8988T (cell line): ENCODE data around the gene GAS5.
"Not testable (repeated sequence)": the region's sequence is repeated elsewhere in the genome, so short reads cannot be mapped to it uniquely, and the experiment has no call there.

Experiments
- DNase-seq: peaks from one replicate; pipeline ENCODE4 v3.0.0; 2011

Gene GAS5

DNA sequence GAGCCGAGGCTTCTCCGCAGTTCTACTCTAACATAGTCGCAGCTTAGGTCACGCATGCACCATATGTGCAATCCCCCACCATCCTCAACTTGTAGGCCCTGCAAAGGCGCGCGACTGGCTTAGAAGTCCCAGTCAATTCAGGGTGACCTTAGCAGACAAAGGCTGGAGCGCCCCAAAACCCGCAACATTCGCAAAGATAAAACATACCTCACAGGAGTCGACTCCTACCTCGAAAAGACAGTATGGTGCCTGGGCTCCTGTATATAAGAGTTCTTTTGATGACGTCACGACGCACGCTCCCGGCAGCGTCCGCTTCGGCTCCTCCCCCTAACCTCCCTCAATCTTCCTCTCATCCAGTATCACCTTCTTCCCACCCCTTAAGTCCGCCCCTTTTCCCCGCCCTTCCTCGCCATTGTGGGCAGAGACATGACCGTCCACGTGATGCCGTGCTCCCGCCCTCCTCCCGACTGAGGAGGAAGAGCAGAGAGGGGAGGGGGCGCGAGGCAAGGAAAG lies at the start of gene GAS5:
Gene GAS5, minus strand, starts transcription at position 237 of the 513 bp plus-strand sequence.
- DNase-seq: peak; percentile 55

DNA sequence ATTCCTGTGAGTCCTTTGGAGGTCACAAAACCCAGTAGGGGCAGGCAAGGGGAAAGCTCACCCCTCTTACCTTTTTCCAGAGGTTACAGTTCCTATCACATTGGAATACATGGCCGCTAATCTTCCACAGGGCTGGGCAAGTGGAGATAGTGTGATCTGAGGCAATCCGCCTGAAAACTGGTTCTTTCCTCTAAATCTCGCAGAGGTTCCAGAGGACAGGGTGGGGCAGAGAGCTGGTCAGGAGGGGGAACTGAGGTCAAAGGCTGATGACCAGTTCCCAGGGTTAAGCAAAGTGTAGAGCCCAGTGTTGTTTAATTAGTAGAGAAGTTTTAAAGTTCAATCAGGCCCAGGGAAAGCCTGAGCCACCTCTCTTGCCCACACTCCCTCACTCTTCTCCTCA lies 49.4 kb upstream of the GAS5 start, which contains the start of gene SERPINC1:
Gene SERPINC1, minus strand, starts transcription at position 179 of the 400 bp plus-strand sequence. Its CDS starts 68 bp downstream, at position 111.
- no peak for DNase-seq

DNA sequence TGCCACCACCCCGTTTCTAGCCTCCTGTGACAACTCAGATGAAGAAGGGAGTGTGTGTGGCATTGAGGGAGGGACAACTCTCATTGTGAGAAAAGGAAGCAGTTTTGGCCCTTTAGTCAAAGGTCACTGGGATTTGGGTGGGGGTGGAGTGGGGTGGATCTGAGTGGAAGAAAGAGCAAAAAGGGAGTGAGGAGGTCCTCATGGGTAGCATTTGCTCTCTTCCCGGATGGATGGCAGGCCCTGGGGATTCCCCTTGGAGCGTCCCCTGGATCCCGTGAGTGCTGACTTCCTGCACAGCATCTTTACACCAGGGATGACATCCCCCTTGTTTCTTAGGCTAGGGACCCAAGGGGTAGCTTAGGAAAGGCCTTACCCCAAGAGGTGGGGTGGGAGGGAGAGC lies 48.9 kb upstream of the GAS5 start:
- no peak for DNase-seq

DNA sequence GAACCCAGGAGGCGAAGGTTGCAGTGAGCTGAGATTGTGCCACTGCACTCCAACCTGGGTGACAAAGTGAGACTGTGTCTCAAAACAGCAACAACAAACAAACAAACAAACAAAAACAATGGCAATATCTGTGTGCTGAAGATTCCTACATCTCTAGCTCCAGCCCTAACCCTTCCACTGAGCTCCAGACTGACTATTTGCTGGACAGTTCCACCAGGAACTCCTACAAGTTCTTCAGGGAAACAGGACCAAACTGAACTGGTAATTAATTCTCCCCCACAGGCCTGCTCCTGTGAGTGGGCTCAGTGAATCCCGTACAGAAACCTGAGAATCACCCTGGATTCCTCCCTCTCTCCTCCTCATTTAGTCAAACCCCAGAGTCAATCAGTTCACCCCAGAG lies 47.8 kb upstream of the GAS5 start:
- no peak for DNase-seq

DNA sequence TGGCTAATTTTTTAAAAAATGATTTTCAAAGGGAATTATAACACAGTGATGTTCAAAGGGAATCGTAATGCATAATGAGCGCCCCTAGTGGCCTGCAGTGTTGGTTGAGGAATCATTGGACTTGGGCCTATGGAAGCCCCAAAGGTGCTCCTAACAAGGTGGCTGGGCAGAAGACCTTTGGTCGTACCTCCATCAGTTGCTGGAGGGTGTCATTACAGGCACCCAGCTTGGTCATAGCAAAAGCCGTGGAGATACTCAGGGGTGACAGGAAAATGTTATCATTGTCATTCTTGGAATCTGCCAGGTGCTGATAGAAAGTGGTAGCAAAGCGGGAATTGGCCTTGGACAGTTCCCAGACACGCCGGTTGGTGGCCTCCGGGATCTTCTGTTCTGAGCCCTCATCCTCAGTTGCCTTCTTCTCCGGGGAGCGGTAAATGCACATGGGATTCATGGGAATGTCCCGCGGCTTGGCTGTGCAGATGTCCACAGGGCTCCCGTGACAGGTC lies 46.6 kb upstream of the GAS5 start:
- peak; percentile 32 for DNase-seq

DNA sequence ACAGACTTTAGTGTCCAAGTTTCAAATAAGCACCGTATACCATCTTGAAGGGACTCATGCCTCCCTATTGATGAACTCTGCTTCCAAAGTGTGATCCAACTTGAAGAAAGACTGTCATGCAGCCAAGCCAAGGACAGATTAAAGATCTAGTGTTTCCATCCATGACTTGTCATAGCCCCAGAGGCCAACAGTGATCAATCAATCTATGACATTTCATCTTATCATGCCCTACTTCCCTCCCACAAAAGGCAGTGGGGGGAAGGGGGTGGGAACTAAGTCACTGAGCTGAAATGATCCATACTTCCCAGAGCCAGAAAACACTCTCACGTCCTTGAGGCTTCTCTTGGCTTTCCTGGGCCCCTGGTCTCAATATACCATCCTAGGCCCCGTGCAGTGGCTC lies 45.3 kb upstream of the GAS5 start:
- DNase-seq: no peak

DNA sequence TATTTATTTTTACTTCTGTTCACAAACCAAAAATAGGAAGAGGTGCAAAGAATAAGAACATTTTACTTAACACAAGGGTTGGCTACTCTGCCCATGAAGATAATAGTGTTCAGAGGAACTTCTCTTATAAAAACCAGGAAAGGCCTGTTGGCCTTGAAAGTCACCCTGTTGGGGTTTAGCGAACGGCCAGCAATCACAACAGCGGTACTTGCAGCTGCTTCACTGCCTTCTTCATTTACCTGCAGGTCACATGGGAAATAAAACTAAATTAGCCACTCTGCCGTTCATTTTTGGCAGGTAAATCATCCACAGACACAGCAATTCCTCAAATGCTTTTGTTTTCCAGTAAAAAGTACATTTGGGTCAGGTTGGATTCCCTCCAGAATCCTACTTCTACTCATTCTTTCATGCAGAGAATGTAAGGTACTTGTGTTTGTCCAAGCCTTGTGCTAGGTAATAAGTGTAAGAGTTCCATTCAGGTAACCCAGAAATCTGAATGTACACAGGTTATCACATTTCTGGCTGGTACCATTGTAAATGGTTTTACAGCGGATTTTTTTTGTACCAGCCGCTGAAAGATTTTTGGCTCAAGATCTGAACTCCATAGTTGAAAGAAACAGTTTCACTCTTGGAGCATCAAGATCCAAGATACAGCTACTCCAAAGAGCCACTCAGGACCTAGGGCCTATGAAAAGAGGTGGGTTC lies 36.2 kb upstream of the GAS5 start:
- no peak for DNase-seq

DNA sequence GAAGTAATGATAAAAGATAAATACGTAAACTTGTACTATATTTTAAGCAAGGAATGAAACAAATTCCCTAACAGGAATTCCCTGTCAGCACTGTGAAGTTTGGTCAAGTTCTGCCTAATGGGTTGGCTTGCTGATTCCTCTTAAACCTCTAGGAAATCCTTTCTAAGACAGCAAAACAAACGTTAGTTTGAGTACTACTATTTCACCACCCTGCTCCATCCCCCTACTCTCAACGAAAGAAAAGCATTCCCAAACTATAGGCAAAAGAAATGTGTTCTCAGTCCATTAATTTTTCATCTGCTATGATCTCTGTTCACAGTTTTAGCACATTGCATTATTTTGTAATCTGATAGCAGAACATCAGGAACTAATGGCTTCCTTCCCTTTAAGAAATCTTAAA lies 33.2 kb upstream of the GAS5 start:
- DNase-seq: no peak

DNA sequence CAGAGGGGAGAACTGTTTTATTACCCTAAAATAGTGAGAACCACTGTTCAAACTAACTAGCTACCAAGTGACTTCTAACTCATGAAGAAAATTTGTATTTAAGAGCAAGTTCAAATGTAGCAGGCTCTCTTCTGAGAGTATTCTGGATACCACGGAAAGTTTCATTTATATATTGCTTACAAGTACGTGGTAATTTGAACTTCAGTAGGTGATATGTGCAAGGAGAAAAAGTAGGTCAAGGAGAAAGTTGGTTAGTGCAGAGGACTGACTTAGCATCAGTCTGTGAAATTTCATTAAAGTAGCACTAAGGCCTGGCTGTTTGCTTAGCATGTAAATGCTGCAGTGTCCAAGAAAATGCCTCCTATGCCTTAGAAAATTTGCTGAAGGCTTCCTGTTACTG lies 32.6 kb upstream of the GAS5 start:
- DNase-seq: no peak

DNA sequence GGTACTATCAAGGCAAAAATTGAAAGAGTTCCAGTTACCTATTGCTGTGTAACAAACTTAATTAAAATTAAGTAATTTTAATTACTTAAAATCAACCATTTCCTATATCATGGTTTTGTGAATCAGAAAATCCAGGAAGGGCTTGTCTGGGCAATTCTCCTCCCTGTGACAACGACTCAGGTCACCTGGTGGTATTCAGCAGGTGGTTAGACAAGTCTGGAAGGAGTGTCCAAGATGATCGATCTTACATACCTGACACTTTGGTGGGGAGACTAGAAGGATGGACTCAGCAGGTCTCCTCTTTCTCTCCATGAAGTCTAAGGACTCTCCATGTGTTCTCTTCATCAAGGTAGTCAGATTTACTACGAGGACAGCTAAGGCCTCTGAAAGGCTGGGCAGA lies 26.4 kb upstream of the GAS5 start:
- no peak for DNase-seq

DNA sequence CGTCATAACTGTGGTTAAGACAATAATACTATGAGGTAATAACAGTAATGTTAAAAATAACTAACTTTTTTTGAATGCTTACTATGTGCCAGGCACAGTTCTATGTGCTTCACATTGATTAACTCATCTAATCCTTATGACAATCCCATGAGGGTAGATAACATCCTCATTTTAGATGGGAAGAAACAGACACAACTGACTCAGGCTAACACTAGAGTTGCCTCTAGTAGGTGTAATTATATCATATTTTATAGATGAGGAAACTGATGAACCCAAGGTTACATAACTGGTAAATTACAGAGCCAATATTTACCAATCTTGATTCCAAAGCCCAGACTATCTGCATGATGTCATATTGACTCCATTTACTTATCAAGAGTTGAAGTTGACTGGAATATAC lies 25.8 kb upstream of the GAS5 start:
- DNase-seq: no peak

DNA sequence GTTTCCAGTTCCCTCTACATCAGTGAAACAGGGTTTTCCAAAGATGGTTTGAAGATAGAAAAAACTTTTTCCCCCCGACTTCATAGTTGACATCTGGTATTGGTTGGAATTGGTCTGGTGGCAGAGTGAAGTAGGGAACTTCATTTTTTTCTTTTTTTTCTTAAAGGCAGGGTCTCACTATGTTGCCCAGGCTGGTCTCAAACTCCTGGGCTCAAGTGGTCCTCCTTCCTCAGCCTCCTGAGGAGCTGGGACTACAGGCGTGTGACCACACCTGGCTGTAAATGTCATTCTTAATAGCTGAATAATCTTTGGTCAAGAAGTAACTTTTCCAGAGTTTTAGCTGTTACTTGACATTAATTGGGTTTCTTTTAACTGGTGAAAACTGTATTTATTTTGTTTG lies 22.1 kb upstream of the GAS5 start:
- DNase-seq: no peak

DNA sequence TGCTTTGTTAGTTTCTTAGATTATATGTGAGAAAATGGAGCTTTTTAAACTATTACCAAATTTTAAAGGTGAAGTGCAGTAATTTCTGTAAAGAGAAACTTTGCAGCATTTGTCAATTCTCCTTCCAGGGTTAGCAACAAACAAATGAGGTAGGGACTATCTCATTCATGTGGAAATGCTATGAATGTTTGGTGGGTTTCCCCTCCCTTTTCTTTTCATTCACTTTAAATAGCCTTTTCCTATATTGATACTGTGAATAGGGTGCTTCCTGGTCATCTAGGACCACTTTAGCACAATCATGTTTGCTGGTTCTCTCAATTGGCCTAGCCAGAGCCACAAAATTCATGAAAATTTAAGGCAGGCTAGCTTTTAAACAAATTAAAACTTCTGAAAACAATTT lies 21.0 kb upstream of the GAS5 start:
- DNase-seq: no peak

DNA sequence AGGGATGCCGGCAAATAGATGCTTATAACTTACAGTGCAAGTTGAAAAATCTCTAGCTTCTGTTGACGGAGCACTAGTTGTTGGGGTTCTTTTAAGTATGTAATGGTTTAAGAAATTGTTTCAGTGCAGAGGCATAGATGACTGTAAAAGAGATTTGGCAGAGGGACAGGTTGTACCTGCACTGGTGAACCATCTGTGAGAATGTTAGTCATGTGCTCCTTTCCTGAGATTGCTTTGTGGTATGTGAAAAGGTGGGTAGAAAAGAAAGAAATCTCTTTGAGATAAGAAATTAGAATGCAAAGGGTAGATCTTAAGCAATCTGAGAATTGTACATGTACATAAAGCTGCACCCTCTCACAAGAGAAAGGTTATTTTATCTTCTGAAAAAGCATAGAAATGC lies 19.8 kb upstream of the GAS5 start:
- no peak for DNase-seq

DNA sequence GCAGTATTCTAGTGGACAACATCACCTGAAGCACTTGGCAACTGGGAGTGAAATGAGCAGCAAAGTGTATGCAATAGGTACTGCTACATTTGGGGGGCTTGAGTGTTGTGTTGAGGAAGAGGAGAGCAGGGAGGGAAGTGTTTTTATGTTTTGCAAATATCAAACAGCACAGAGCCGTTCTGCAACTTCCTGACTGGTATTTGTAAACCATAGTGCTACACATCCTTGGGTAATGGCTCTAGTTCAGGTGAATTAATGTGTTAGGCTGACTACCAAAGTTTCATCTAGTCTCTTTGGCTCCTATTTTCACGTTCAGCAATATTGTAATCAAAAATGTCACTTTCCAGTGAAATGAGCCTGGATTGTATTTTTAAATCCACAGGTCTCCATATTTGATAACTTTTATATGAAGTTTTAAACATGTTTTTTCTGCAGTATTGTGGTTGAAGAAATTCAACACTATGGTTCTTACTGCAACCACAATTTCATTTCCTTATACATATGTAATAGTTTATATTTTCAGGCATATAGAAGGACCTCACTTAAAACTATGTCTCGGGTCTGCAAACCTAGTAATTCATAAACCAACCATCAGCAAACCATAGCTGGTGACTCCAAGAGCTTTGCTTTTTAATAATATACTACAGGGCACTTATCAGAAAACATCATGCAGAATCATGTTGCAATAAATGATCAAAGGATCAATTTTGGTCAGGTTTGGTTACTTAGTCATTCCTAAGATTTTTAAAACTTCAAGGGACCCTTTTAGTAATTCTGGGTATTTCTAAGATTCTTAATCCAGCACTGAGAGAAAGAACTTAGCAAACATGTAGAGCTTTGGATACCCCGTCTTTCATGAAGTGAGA lies 19.2 kb upstream of the GAS5 start:
- no peak for DNase-seq

DNA sequence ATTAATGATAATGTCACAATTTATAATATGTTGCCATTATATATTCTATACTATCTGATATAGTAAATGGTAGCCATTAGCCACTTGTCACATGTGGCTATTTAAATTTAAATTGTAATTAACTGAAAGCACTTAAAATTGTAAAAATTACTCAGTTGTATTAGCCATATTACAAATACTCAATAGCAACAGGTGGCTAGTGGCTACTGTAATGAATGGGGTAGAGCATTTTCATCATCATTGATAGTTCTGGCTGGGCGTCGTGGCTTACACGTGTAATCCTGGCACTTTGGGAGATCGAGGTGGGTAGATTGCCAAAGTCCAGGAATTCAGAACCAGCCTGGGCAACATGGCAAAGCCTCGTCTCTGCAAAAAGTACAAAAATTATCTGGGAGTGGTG lies 16.9 kb upstream of the GAS5 start:
- no peak for DNase-seq

DNA sequence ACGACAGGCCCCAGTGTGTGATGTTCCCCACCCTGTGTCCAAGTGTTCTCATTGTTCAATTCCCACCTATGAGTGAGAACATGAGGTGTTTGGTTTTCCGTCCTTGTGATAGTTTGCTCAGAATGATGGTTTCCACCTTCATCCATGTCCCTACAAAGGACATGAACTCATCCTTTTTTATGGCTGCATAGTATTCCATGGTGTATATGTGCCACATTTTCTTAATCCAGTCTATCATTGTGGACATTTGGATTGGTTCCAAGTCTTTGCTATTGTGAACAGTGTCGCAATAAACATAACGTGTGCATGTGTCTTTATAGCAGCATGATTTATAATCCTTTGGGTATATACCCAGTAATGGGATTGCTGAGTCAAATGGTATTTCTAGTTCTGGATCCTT lies 13.3 kb upstream of the GAS5 start:
- not testable (repeated sequence) for DNase-seq

DNA sequence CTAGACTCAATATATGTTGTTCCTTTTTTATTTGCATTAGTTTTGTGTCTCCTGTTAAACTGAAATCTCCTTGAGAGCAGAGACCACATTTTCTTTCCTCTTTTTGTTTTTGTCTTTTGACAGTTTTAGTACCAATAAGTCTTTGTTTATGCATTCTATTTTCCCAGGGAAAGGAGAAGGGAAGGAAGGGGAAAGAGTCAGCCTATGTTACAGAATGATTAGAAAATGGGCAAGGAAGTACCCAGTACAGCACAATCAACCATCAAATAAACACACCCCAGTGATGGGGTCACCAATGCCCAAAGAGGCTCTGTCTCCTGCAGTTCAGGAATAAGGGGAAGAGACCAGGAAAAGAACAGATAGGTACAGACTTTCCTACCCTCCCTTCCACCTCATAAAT lies 10.5 kb upstream of the GAS5 start:
- DNase-seq: no peak

DNA sequence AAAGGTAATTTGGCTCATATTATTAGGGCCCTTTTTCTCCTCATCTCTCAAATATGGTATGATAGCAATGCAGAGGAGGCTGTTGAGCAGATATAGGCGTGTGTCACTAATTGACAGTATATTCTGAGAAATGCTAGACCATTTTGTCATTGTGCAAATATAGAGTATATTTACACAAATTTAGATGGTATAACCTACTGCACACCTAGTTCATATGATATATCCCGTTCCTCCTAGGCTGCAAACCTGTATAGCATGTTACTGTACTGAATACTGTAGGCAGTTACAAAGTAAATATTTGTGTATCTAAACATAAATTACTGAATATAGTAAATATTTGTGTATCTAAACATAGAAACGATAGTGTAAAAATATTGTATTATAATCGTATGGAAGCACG lies 8.9 kb upstream of the GAS5 start:
- no peak for DNase-seq

DNA sequence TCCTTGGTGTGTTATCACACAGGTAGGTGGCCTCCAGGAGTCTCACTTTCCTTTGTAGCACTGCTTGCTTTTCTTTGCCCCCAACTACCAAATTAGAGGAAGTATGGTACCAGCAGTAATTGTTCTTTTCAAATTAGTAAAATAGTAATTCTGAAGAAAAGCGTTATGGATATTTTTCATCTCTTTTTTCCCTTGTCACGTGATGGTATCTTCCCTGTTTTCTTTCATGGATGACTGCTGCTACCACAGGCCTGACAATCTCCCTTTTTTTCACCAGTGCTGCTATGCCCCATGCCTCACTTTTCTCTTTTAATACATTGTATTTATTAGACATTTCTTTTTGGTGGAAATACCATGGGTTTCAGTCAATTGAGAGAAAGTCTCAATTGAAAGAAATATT lies 3.7 kb upstream of the GAS5 start:
- no peak for DNase-seq

DNA sequence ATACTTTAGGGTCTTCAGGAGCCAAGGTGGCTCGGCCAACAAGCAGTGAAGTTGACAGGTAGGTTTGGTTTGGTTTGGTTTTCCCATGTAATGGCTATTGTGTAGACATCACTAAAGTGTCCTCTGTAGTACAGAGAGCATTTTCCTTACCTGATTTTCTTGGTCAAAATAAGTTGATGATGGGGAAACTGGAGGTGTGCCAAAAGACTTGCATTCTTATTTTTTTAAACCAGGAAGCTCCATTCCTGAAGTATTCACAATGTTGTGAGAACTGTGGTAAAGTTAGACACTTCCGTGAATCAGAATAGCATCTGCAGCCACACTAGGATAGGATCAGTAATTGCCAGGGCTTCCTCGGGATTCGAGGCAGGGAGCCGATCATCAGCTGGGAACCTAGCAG lies 3.3 kb upstream of the GAS5 start:
- DNase-seq: no peak

DNA sequence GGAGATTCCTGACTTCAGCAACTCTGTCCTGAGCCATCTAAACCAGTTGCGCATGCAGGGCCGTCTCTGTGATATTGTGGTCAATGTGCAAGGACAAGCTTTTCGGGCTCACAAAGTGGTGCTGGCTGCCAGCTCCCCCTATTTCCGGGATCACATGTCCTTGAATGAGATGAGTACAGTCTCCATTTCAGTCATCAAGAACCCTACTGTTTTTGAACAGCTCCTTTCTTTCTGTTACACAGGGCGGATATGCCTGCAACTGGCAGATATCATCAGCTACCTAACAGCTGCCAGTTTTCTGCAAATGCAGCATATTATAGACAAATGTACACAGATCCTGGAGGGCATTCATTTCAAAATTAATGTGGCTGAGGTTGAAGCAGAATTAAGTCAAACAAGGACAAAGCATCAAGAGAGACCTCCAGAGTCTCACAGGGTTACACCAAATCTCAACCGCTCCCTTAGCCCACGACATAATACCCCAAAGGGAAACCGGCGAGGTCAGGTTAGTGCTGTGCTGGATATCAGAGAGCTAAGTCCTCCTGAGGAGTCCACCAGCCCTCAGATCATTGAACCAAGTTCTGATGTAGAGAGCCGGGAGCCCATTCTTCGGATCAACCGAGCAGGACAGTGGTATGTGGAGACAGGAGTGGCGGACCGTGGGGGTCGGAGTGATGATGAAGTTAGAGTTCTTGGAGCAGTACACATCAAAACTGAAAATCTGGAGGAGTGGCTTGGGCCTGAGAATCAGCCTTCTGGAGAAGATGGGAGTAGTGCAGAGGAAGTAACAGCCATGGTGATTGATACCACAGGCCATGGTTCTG lies 2.7 kb upstream of the GAS5 start:
- DNase-seq: no peak

DNA sequence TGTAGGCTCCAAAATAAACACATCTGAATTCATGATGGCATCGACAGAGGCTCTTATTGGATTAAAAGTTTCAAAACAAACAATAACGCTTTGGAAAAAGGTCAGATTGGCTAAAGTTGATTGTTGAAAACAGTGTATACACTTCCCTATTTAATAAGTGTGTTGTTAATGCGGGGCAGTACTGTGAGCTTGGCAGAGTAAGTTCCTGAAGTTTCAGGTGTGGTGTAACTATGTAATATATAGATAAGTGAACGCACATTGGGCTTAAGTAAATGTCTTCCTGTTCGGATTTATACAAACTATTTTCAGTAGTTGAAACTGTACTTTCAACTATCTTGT lies 1.2 kb upstream of the GAS5 start:
- no peak for DNase-seq
